ENCODE results near the gene TBL3.

DNA sequence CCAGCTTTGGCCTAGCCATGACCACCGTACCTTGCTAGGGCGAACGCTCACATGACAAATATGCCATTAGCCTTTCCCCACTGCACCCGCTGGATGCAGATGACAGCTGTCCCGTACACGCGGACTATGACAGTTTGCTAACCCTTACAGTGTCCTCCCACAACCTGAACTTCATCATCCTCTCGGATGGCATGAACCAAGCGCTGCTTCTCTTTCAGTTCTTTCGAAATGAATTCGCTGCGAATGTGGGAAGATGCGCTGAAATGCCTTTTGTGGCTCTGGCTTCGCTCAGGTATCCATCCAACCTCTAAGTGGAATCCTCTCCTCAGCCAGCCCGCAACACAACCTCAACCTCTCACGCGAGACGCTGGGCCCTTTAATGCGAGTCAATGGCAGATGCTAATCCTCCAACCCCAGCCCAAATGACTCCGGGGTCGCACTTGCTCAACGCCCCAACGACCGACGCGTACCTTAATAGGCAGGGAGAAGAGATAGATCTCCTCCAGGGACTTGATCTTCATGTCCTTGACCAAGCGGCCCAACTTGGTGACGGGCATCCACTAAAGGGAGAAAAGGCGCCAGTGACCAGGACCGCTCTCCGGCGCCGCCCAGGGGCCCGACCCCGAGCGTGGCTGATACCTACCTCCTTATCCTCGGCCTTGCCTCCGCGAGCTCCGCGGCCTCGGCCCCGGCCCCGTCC, 7.9 kb upstream of the TBL3 start:
- TF ChIP-seq EZH2 (IDR thresholded peaks at IDR 0.05; ENCODE audit: low read depth, low read length, severe bottlenecking) (no peak), JUND (IDR thresholded peaks at IDR 0.05; ENCODE audit: low read length) (no peak), CHD2 (IDR thresholded peaks at IDR 0.05; ENCODE audit: low read length) (no peak), POLR2A (IDR thresholded peaks at IDR 0.05; ENCODE audit: control extremely low read depth in 1 of 2, low read depth in 2 of 2, low read length in 2 of 2) (peak; percentile 30 to 59; a peak in 1 of 3 replicates), CREB1 (IDR thresholded peaks at IDR 0.05) (no peak), RAD21 (IDR thresholded peaks at IDR 0.05 in 1 of 2, conservative IDR thresholded peaks at IDR 0.05 in 1 of 2; ENCODE audit: low read depth in 2 of 2, low read length in 2 of 2) (no peak), CBX5 (IDR thresholded peaks at IDR 0.05; ENCODE audit: low read depth, low read length) (no peak), RFX5 (IDR thresholded peaks at IDR 0.05; ENCODE audit: borderline replicate concordance, low read depth, low read length) (no peak), EP300 (IDR thresholded peaks at IDR 0.05; ENCODE audit: borderline replicate concordance in 1 of 2, low read depth in 2 of 2, low read length in 2 of 2) (no peak), POLR2AphosphoS5 (IDR thresholded peaks at IDR 0.05; ENCODE audit: low read depth, low read length) (peak; percentile 54; the same call in 1 of the 2 replicates), KDM5A (IDR thresholded peaks at IDR 0.05; ENCODE audit: low read length) (no peak)
- TF ChIP-seq, protein P1, sequence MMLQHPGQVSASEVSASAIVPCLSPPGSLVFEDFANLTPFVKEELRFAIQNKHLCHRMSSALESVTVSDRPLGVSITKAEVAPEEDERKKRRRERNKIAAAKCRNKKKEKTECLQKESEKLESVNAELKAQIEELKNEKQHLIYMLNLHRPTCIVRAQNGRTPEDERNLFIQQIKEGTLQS (IDR thresholded peaks at IDR 0.05; ENCODE audit: insufficient read depth, low read depth, low read length), result no peak
- TF ChIP-seq, protein P2, sequence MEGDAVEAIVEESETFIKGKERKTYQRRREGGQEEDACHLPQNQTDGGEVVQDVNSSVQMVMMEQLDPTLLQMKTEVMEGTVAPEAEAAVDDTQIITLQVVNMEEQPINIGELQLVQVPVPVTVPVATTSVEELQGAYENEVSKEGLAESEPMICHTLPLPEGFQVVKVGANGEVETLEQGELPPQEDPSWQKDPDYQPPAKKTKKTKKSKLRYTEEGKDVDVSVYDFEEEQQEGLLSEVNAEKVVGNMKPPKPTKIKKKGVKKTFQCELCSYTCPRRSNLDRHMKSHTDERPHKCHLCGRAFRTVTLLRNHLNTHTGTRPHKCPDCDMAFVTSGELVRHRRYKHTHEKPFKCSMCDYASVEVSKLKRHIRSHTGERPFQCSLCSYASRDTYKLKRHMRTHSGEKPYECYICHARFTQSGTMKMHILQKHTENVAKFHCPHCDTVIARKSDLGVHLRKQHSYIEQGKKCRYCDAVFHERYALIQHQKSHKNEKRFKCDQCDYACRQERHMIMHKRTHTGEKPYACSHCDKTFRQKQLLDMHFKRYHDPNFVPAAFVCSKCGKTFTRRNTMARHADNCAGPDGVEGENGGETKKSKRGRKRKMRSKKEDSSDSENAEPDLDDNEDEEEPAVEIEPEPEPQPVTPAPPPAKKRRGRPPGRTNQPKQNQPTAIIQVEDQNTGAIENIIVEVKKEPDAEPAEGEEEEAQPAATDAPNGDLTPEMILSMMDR (IDR thresholded peaks at IDR 0.05; ENCODE audit: control extremely low read depth in 1 of 3, insufficient read depth in 1 of 3, low read depth in 1 of 3, low read length in 3 of 3), result no peak

Data from H1 (cell line).